Activated CD8-positive, alpha-beta T cell treated with anti-CD3 and anti-CD28 coated beads, Interleukin-2, amount 10 ng/mL, durations not matched to agents 7 days and 5 days (primary cell): ENCODE measurements around the gene EPHA1. TPM values are rescaled to one million over a fixed set of nuclear protein-coding genes. Genes with fewer than 3 reads are reported as not detected.

Experiments
- ATAC-seq: fragments of 150-1000 bp; cut with Tn5 transposase; one replicate; pipeline ENCODE4 v1.10.0; 2021; ENCODE audit warnings: moderate library complexity
- CTCF ChIA-PET: fragments of 350-600 bp; sonication (Branson Sonifier 250); formaldehyde crosslinking; loops from one replicate; lab custom pipeline; 2021; ENCODE audit warnings: antibody characterized with exemption; lab: Charles Lee
- POLR2A ChIA-PET: fragments of 350-600 bp; sonication (Branson Sonifier 250); formaldehyde crosslinking; loops from one replicate; lab custom pipeline; 2021; ENCODE audit warnings: antibody characterized with exemption; lab: Charles Lee
- DNase-seq: peaks from one replicate; pipeline ENCODE4 v3.0.0-alpha.2; 2020
- H3K27ac Mint-ChIP-seq: one replicate; pipeline ENCODE4 v1.8.0; 2021; ENCODE audit warnings: mild to moderate bottlenecking, mixed read lengths
- H3K27me3 Mint-ChIP-seq: one replicate; pipeline ENCODE4 v1.8.0; 2021; ENCODE audit warnings: low read depth, mixed read lengths
- H3K36me3 Mint-ChIP-seq: one replicate; pipeline ENCODE4 v1.8.0; 2021; ENCODE audit warnings: low read depth, mixed read lengths
- H3K4me1 Mint-ChIP-seq: one replicate; pipeline ENCODE4 v1.8.0; 2021; ENCODE audit warnings: low read depth, mixed read lengths
- H3K4me3 Mint-ChIP-seq: one replicate; pipeline ENCODE4 v1.8.0; 2021; ENCODE audit warnings: mild to moderate bottlenecking, mixed read lengths
- H3K9me3 Mint-ChIP-seq: one replicate; pipeline ENCODE4 v1.8.0; 2022; ENCODE audit warnings: mixed read lengths; ENCODE audit not compliant: insufficient read depth
- total RNA-seq, 2 experiments: library from RNA; stranded (reverse); gene quantifications; one replicate each; pipeline ENCODE4 v1.2.3, GENCODE V29; 2021

The EPHA1 gene
- total RNA-seq, 2 experiments from 2014 or later, result 12.4 to 15.7 TPM

DNA sequence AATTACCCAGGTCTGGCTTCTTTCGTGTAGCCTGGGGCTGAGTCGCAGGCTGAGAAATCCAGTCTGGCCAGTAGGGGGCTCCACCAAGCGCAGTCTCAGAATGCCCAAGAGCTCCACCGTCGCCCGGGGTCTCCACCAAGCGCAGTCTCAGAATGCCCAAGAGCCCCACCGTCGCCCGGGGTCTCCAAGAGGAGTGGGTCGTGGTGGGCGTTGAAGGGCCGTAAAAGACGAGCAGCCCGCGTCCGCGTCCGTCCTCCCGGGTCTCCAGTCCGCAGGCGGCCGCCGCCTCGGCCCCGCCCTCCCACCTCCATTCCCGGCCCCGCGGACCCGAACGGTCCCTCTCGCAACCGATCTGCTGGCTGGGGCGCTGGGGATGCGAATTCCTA is 28.4 kb downstream of the EPHA1 start:
- peaks cover 38% of the 10 kb centered on the region for H3K4me1 Mint-ChIP-seq
- ATAC-seq (peak; percentile 53), DNase-seq (peak; percentile 91)
- peak overlapping the region; percentile 80 for H3K4me3 Mint-ChIP-seq
- H3K27me3 Mint-ChIP-seq, result no peaks in the 10 kb centered on the region
- peaks cover 2% of the 10 kb centered on the region for H3K36me3 Mint-ChIP-seq
- POLR2A ChIA-PET, result interaction anchor here (0.7 to 1.8 kb wide), 16 partner anchors 8 to 573 kb away, joined by 3 to 18 read pairs (median 4); partner anchors contain the start of gene GSTK1
- H3K27ac Mint-ChIP-seq, result peak overlapping the region; percentile 91
- H3K9me3 Mint-ChIP-seq, result no peaks in the 10 kb centered on the region
- CTCF ChIA-PET, result interaction anchor here (0.6 to 2.9 kb wide), 27 partner anchors 8 to 164 kb away, joined by 3 to 40 read pairs (median 6); partner anchors contain the start of genes CASP2 and EPHA1

DNA sequence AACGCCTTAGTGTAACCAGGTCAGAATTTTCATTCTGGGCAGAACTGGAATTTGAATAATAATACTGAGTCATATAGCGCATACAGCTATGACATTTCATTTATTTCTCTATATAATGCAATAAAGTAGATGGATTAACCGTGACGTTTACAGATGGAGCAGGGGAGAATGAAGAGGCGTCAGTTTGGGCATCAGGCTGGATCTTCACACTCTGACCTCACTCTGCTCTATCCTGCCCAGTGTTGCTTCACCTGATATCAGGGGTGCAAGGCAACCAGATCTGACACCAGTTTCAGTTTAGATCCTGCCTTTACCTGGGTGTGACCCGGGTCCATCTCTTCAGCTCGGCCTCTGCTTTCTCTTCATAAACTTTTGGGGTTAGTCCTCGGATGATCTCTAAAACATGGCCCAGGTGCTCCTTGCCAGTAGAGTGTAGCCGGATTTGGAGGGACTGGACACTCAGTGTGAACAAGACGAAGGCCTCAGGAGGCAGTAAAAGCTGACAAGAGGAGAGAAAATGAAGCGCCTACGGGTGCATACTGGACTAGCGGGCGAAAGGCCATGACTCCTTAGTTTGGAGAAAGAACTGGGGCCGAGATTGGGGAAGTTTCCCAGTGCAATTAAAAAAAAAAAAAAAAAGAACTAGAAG is 28.9 kb downstream of the EPHA1 start:
- Mint-ChIP-seq H3K27ac (peak overlapping the region; percentile 91), H3K36me3 (peaks cover 2% of the 10 kb centered on the region), H3K4me3 (peak overlapping the region; percentile 80), H3K27me3 (no peaks in the 10 kb centered on the region), H3K9me3 (no peaks in the 10 kb centered on the region), H3K4me1 (peaks cover 43% of the 10 kb centered on the region)
- ATAC-seq (peak; percentile 6), DNase-seq (peak; percentile 51)
- CTCF ChIA-PET, result interaction anchor here (0.6 to 2.9 kb wide), 28 partner anchors 9 to 163 kb away, joined by 3 to 40 read pairs (median 6); partner anchors contain the start of genes CASP2 and EPHA1
- POLR2A ChIA-PET, result interaction anchor here (0.6 to 2.0 kb wide), 16 partner anchors 8 to 572 kb away, joined by 3 to 18 read pairs (median 3); partner anchors contain the start of gene GSTK1

DNA sequence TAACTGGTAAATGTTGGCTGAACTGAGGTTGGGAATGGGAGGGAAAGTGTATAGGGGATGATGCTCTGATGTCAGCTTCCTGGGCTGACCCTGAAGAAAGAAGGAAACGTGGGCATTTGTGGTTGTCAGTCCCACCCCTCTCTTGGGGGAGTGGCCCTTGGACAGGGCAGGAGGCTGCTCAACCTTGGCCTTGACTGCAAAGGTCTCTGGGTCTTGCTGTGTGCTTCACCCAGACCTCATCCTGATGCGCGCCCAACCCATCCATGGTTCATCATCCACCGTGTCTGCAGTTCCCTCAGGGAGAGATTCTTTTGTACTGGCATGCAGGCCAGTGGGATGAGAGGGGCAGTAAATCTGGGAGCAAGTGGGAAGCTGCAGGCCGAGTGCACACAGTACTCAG is 32.3 kb downstream of the EPHA1 start:
- DNase-seq, result no peak
- Mint-ChIP-seq H3K27ac (peak overlapping the region; percentile 95), H3K27me3 (no peaks in the 10 kb centered on the region), H3K4me3 (peak overlapping the region; percentile 9), H3K4me1 (peaks cover 71% of the 10 kb centered on the region), H3K9me3 (no peaks in the 10 kb centered on the region), H3K36me3 (peaks cover 2% of the 10 kb centered on the region)
- ChIA-PET POLR2A (interaction anchor here (1.1 to 1.7 kb wide), 2 partner anchors 11 to 113 kb away, joined by 3 to 8 read pairs; partner anchors contain the start of gene GSTK1), CTCF (interaction anchor here (1.0 to 2.4 kb wide), 7 partner anchors 11 to 136 kb away, joined by 3 to 26 read pairs (median 6); partner anchors contain the start of gene EPHA1)
- no peak for ATAC-seq

DNA sequence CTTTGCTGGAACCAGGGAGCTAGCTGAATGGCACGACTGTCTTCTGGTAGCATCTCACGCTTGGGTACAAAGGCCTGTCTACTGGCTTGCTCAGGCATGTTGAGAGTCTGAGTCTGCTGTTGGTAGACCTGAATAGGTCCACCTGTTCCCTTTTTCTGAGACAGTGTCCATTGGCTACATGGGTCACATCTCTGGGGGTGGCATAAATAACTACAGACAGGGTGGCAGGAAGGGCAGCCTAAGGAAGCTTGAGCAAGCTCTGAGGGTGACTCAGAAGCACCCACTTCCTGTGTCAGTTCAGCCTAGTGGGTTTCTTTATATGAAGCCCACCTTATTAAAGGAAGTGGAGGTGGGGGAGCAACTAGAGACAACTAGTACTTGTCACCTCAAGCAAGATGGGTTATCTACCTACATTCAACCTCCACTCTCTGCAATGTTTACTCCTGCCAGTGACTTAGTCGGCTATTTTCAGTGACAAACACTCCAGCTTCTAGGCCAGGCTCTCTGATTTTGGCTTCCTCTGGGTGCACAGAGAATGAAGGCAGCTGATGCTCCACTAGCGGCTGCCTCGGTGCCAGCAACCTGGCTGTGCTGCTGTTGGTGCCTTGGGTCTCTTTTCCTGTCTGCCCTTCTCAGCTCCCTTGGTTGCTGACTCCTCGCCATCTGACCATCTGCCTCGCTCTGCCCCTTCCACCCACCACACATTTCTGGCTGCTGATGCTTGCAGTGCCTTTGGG is 33.2 kb downstream of the EPHA1 start:
- CTCF ChIA-PET, result interaction anchor here (0.7 to 2.4 kb wide), 12 partner anchors 9 to 135 kb away, joined by 3 to 26 read pairs (median 4); partner anchors contain the start of genes EPHA1 and GSTK1
- DNase-seq (peak; percentile 69), ATAC-seq (peak; percentile 63)
- H3K27me3 Mint-ChIP-seq, result no peaks in the 10 kb centered on the region
- H3K36me3 Mint-ChIP-seq, result peaks cover 2% of the 10 kb centered on the region
- H3K9me3 Mint-ChIP-seq, result no peaks in the 10 kb centered on the region
- H3K4me1 Mint-ChIP-seq, result peaks cover 74% of the 10 kb centered on the region
- H3K4me3 Mint-ChIP-seq, result peak overlapping the region; percentile 48
- POLR2A ChIA-PET, result interaction anchor here (0.6 to 1.8 kb wide), 11 partner anchors 9 to 115 kb away, joined by 3 to 10 read pairs (median 3); partner anchors contain the start of genes CASP2, FAM131B and GSTK1
- H3K27ac Mint-ChIP-seq, result peak overlapping the region; percentile 95

DNA sequence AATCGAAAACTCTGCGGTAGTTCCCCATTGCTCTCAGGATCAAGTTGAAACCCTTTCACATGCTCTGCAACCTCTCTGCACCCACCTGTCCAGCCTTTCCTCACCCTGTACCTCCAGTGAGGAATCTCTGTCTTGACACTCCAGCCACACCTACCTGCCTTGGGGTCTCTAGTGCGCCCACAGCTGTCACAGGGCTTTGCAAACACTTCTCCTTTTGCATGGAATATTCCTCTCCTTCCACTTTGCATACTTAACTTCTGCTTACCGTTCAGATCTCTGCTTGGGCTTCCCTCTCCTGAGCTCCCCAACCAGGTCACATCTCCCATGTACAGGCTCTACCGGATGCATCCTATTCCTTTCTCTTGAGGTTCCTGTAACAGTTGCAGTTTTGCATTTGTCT is 34.1 kb downstream of the EPHA1 start:
- Mint-ChIP-seq H3K27me3 (no peaks in the 10 kb centered on the region), H3K27ac (peak overlapping the region; percentile 95), H3K4me1 (peaks cover 74% of the 10 kb centered on the region), H3K36me3 (peaks cover 2% of the 10 kb centered on the region), H3K9me3 (no peaks in the 10 kb centered on the region), H3K4me3 (no peak overlapping the region)
- CTCF ChIA-PET, result interaction anchor here (1.2 to 2.4 kb wide), 7 partner anchors 10 to 134 kb away, joined by 3 to 26 read pairs (median 5); partner anchors contain the start of gene GSTK1
- POLR2A ChIA-PET, result interaction anchor here (1.2 to 1.8 kb wide), 5 partner anchors 10 to 87 kb away, joined by 3 to 10 read pairs (median 6); partner anchors contain the start of genes CASP2 and FAM131B
- no peak for ATAC-seq
- no peak for DNase-seq

DNA sequence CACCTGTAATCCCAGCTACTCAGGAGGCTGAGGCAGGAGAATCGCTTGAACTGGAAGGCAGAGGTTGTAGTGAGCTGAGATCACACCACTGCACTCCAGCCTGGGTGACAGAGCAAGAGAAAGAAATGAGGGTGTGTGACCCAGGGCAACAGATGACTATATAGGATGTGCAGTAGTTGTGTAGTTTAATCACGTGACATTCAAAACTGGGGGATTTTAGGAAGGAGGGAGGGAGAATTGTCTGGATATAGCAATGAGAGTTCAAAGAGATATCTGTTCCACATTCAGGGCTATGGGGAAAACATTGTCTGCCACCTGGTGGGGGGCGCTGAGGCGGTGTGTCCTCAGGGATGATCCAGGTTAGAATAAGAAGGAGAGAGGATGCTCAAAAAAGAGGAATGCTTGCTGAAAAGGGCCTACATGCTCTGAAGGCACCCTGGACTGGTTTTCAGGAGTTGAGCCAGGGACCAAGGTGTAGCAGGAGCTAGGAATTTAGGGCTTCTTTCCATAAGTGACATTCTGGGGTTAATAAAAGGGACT is 35.3 kb downstream of the EPHA1 start:
- Mint-ChIP-seq H3K4me3 (no peak overlapping the region), H3K27me3 (no peaks in the 10 kb centered on the region), H3K27ac (peak overlapping the region; percentile 95), H3K9me3 (no peaks in the 10 kb centered on the region), H3K36me3 (peaks cover 2% of the 10 kb centered on the region), H3K4me1 (peaks cover 62% of the 10 kb centered on the region)
- CTCF ChIA-PET, result interaction anchor here (1.4 to 2.9 kb wide), 6 partner anchors 11 to 132 kb away, joined by 3 to 21 read pairs (median 8); no protein-coding TSS in a partner anchor
- POLR2A ChIA-PET, result no interaction called here
- no peak for DNase-seq
- ATAC-seq, result no peak

DNA sequence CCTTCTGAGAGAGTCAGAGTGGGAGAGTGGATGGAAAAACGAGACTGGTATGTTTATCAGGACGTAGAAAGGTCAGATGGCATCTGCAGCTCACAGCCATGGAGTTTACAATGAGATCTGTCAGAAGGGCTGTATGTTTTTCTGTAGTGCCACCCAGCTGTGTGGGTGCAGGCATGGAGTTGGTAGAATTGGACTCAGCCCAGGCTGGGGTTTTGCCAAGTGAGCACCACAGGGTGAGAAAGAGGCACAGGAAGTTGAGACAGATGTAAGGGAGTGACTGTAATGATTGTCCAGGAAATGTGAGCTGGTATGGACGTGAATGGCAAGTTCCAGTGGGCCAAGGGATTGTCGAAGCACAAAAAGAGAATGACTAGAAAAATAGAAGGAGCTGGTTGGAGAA is 36.6 kb downstream of the EPHA1 start:
- Mint-ChIP-seq H3K4me1 (peaks cover 54% of the 10 kb centered on the region), H3K4me3 (no peak overlapping the region), H3K27me3 (no peaks in the 10 kb centered on the region), H3K9me3 (no peaks in the 10 kb centered on the region), H3K36me3 (no peaks in the 10 kb centered on the region), H3K27ac (peak overlapping the region; percentile 75)
- ATAC-seq, result peak; percentile 28
- ChIA-PET POLR2A (interaction anchor here (0.6 to 1.4 kb wide), 2 partner anchors 8 to 71 kb away, joined by 3 to 6 read pairs; no protein-coding TSS in a partner anchor), CTCF (interaction anchor here (0.7 to 2.9 kb wide), 20 partner anchors 10 to 157 kb away, joined by 3 to 21 read pairs (median 5); partner anchors contain the start of genes FAM131B and GSTK1)
- DNase-seq, result peak; percentile 60

DNA sequence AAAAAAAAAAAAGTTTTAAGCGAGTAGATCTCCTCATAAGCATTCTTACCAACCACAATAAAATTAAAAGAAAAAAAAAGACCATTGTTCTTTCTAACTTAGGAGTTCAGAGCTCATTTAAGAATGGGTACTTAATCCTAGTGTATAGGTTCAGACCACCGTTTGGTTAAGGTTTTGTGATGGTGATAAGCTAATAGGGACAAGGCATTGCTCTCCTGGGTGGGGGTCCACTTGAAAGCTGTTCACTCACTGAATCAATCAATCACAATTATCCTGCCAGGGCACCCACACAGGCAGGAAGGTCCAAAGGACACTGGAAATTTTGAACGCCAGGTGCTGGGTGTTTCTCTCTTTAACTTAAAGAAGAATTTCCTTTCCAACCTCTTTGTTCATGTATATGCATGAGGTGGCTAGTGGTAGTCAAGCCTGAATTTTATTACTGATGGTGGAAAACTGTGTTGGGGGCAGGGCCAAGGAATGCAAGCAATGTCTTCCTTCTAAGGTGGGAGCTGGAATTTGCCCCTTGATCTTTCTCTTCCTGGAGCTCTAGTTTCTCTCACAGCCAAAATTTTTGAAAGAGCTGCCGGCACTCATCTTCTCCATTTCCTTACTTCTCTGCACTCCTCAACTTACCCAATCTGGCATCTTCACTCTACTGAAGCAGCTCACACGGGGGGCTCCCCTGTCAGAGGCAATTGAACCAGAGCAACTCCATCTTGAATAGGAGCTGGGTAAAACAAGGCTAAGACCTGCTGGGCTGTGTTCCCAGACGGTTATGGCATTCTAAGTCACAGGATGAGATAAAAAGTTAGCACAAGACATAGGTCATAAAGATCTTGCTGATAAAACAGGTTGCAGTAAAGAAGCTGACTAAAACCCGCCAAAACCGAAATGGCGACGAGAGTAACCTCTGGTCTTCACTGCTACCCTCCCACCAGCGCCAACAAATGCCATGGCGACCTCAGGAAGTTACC is 38.7 kb downstream of the EPHA1 start:
- Mint-ChIP-seq H3K36me3 (no peaks in the 10 kb centered on the region), H3K27me3 (peaks cover 9% of the 10 kb centered on the region), H3K4me3 (no peak overlapping the region), H3K4me1 (peaks cover 33% of the 10 kb centered on the region), H3K9me3 (no peaks in the 10 kb centered on the region), H3K27ac (no peak overlapping the region)
- ChIA-PET POLR2A (no interaction called here), CTCF (interaction anchor here (1.4 to 4.6 kb wide), 5 partner anchors 10 to 129 kb away, joined by 4 to 31 read pairs (median 7); no protein-coding TSS in a partner anchor)
- DNase-seq, result no peak
- ATAC-seq, result no peak

DNA sequence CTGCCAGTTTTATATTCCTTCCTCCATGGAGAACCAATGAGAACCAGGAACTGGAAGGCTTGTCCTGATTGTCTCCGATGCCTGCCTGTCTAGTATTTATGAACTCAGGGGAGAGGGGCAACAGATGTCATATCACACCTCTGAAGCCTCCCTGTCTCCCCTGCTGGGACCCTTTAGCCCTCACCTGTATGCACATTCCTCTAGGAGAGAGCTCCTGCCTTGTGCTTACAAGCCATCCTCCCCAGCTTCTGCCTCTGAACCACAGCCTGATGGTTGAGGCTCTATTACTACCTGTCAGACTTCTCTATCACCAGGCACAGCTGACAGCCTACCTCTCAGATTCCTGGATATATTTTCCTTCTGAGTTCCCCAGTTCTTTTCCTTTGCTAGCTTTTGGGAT is 40.3 kb downstream of the EPHA1 start:
- no peaks in the 10 kb centered on the region for H3K9me3 Mint-ChIP-seq

DNA sequence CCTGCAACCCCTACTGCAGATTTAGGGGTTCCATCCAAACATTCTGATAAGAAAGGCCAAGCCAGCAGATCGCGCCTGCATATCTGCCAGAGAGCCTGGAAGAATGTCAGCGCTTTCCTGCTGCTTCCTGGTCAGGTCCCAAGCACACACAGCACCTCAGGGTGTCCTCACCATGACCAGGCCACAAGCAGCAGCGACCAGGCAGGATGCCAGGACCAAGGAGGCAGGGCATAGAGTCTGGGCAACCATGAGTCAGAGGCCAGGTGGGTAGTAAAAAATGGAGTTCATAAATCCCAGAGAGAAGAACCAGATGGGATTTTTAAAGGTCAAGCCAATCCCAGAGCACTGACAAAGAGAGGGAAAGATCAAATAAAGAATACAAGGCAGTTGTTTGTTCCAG is 40.7 kb downstream of the EPHA1 start:
- DNase-seq (no peak), ATAC-seq (no peak)
- POLR2A ChIA-PET, result no interaction called here
- Mint-ChIP-seq H3K4me3 (no peak overlapping the region), H3K27me3 (peaks cover 28% of the 10 kb centered on the region), H3K9me3 (no peaks in the 10 kb centered on the region), H3K4me1 (peaks cover 18% of the 10 kb centered on the region), H3K27ac (no peak overlapping the region), H3K36me3 (no peaks in the 10 kb centered on the region)
- CTCF ChIA-PET, result interaction anchor here (4.6 kb wide), 1 partner anchor 12 kb away, joined by 31 read pairs; no protein-coding TSS in a partner anchor

More for the DNA sequence above, 40.3 kb downstream of the EPHA1 start:
- no peak for DNase-seq
- Mint-ChIP-seq H3K36me3 (no peaks in the 10 kb centered on the region), H3K4me3 (no peak overlapping the region), H3K4me1 (peaks cover 18% of the 10 kb centered on the region), H3K27me3 (peaks cover 24% of the 10 kb centered on the region), H3K27ac (no peak overlapping the region)
- ATAC-seq, result no peak
- ChIA-PET POLR2A (no interaction called here), CTCF (interaction anchor here (1.5 to 4.6 kb wide), 3 partner anchors 8 to 69 kb away, joined by 4 to 31 read pairs (median 7); no protein-coding TSS in a partner anchor)
